Stomach (tissue), 4 donors: Measurements from ENCODE around the gene STOML2.

Source experiments
- EP300 ChIP-seq: sonication (generic); formaldehyde crosslinking; IDR thresholded peaks from one replicate; pipeline ENCODE4 v1.6.1; 2017; ENCODE audit warnings: antibody characterized with exemption
- POLR2AphosphoS5 ChIP-seq, 3 donors: sonication (generic); formaldehyde crosslinking; IDR thresholded peaks; one replicate each; pipeline ENCODE4 v1.6.1; 2016; ENCODE audit warnings: antibody characterized with exemption in 3 of 3
- TF ChIP-seq, protein P1 (sequence below), 7 experiments: fragments of 450-650 bp in 4 of 7; fragments of 200-600 bp in 3 of 7; sonication (generic) in 3 of 7; IDR thresholded peaks; one replicate each; pipeline ENCODE4 v1.5.1; 2016 to 2019; ENCODE audit warnings: antibody characterized with exemption in 7 of 7, control low read depth in 2 of 7, mild to moderate bottlenecking in 1 of 7

DNA sequence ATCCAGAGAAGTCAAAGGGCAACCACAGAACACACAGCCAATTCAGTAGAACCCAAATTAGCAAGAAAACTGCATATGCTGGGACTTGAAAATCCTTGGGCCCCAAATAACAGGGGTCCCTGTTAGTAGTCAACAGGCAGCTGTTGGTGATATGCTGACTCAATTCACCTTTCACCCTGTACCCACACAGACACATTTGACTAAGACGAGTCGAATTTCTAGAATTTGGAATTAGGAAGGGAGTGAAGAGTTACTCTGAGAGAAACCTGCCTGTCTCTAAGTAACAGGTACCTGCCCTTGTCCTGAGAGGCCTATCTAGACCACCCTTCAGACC is 29.7 kb downstream of the STOML2 start:
- TF ChIP-seq, protein P1, sequence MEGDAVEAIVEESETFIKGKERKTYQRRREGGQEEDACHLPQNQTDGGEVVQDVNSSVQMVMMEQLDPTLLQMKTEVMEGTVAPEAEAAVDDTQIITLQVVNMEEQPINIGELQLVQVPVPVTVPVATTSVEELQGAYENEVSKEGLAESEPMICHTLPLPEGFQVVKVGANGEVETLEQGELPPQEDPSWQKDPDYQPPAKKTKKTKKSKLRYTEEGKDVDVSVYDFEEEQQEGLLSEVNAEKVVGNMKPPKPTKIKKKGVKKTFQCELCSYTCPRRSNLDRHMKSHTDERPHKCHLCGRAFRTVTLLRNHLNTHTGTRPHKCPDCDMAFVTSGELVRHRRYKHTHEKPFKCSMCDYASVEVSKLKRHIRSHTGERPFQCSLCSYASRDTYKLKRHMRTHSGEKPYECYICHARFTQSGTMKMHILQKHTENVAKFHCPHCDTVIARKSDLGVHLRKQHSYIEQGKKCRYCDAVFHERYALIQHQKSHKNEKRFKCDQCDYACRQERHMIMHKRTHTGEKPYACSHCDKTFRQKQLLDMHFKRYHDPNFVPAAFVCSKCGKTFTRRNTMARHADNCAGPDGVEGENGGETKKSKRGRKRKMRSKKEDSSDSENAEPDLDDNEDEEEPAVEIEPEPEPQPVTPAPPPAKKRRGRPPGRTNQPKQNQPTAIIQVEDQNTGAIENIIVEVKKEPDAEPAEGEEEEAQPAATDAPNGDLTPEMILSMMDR (IDR thresholded peaks at IDR 0.05): no peak
- TF ChIP-seq POLR2AphosphoS5 (IDR thresholded peaks at IDR 0.05) (no peak), EP300 (no peak)
